Measurements from ENCODE around the gene EPHB1.
"Not testable (repeated sequence)": the region's sequence is repeated elsewhere in the genome, so short reads cannot be mapped to it uniquely, and the experiment has no call there.

The EPHB1 gene

GRCh38 chr3:135012101-135012500, 217.0 kb downstream of the EPHB1 start:
- DNase-seq = no peak

- no peak for DNase-seq
Measured at GRCh38 chr3:135013206-135013605, 218.1 kb downstream of the EPHB1 start.

DNA sequence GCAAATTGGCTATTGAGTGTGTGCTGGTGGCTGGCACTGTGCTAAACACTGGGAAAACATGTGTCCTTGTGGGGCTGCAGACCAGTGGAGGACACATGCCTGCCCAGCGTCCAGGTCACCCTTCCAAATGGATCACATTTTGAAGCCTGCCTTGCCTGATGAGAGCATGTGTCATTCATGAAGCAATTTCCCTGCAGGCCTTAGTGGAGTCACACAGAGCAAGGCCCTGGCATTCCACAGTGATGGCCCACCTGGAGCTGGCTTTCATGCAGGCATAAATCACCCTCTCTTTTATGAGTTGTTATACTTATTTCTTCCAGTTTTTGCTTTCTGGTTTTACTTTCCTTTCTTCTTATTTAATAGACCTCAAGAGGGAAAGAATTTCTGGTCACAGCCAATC, 219.5 kb downstream of the EPHB1 start:
- DNase-seq = no peak

DNA sequence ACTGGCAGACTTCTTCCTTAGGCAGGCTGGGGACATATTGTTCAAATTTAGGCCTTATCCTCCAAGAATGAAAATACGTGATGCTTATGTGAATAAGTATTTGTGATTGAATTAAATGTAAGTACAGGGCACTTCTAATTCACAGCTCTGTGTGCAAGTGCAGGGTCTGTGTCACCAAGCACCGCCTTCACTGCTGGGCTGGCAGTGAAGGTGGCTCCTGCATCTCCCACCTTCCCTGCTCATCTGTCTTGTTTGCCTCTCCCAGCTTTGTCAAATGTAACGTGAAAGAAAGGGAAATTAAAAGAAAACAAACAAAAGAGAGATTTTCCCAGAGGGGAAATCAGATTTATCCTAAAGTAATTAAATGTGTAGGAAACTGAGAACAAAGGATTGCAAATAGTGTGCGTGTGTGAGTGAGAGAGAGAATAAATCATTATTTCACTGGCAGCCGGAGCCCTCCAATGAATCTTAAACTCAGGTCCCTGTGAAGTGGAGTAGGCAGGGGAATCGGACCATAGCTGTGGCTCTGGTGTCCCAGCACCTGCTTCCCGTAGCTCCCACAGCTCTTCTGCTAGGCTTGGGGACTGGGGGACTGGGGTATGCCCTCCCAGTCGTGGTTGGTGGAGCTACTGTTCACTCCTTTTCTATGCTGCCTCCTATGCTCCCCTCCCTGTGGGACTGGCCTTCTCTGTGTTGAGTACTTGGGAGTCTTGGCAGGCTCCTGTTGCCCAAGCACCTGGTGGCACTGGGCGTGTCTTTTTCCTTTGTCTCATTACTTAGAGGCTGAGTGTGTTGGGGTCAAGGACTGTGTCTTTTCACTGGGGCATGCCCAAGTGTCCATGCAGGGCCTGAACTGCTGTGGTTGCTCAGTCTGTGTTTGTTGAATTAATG, 222.2 kb downstream of the EPHB1 start:
- DNase-seq = no peak

DNA sequence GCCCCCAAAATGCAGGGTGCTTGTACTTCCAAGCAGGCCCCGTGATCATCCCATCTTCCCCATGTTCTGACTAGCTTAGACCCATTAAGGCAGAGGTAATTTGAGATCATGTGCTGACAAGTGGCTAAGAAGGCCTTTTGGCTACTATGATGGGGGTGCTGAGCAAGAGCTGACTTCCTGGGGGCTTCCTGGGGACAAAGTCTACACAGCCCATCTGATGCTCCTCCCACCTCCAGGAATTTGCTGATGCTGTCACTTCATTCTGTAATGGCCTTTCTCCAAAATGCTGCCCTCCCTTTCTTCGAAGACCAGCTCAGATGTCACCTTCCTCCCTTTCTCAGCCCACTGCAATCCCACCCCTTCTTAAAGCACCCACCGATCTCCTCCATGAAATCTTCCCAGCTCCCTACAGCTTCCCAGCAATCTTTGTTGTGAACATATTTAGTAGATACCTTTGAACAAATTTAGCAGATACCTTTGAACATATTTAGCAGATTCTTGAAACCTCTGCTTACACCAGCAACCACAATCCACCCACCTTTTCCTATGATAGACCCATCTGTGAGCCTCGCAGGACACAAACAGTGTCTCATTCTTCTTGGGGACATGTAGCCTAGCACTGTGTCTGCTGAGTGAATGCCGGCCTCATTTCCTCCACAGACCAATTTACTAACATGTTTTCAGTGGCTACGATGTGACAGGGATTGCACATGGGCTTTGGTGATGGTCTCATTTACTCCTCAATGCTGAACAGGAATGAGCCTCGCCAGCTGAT, 223.3 kb downstream of the EPHB1 start:
- DNase-seq = no peak

- no peak for DNase-seq
Measured at GRCh38 chr3:135020181-135020580, 225.1 kb downstream of the EPHB1 start.

DNA sequence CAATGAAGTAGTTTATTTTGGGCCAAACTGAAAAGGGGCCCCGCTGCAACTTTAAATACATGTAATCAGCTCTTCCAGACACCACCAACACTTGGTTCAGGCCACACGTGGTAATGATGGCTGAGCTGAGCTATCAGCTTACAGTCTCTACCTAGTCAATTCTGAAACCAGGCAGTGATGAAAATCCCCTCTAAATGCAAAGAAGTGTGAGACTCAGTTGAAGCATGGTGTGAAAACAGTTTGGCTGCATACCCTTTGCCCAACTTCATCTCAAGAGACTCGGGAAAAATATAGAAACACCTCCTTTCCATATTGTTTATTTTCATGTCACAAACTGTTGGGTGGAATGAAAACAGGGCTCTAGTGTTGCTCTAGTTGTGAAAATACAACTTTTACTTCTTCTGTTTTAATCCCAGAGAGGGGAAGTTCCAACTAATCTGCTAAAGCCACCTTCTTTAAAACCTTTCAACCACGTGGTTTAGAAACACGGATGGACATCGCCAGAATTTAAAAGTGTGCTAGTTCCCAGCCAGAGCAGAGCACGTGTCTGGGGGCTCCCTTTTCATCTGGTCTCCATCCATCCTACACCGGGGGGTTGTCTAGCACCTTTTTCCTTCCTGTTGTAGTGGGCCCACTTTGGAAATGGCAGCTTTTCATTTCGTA, 229.1 kb downstream of the EPHB1 start:
- DNase-seq = no peak

GRCh38 chr3:135030768-135031615, 235.9 kb downstream of the EPHB1 start:
- DNase-seq = not testable (repeated sequence)

GRCh38 chr3:135033737-135034136, 238.7 kb downstream of the EPHB1 start:
- DNase-seq = no peak

- DNase-seq = no peak
Measured at GRCh38 chr3:135034291-135034768, 239.3 kb downstream of the EPHB1 start.

GRCh38 chr3:135034891-135035440, 239.9 kb downstream of the EPHB1 start:
- DNase-seq = no peak

DNA sequence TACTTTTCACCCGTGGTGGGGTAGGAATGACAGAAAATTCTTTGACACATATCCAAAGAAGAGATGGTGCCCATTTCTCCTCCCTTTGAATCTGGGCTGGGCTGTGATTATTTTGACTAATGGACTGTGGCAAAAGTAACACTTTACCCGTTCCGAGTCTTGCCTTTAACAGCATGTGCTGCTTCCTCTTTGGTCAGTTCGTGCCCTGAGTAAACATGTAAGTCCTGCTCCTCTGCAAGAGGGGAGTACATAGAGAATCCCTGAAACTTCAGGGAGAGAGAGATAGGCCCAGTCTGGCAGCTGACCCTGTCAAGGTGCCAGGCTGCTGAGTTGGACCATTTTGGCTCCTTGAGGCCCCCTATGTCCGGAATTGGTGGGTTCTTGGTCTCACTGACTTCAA, 243.1 kb downstream of the EPHB1 start:
- no peak for DNase-seq

GRCh38 chr3:135039536-135039935, 244.5 kb downstream of the EPHB1 start:
- not testable (repeated sequence) for DNase-seq

DNA sequence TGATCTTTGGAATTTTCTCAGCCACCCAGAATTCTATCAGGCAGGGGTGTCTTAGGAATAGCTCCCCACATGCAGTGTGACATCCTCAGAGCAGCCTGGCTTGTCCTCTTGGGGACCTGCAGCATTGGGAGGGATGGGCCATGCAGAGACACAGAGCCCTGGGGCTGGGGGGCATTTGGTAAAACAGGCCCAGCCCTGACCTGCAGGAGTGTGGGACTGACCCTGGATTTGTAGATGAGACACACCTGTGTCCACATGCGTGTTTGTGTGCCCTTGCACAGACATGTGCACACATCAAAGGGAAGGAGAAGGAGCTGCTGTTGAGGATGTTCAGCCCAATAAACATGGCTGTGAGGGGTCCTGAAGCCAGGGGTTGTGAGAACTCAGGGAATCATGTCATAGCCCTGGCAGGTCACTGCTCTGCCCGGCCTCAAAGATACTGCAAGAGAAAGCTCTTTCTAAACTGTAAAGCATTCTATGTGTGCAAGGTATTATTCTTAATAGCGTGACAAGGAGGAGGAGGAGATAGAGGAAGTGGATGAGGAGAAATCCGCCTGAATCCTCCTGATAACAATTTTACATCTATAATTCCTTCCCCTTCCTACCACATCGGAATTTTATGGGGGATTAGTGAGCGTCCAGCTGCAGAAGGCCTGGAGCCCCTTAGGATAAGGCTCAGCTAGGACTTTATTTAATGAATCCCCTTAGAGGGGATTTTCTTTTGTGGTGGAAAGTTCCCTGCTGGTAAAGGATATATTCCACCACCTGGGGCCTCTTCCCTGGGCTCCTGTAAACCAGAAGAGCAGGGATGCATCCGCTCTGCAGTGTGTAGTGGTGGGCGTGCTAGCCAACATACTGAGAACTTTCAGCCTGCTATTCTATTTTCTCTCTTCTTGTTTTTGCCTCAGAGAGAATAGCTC, 245.5 kb downstream of the EPHB1 start:
- DNase-seq = no peak

DNA sequence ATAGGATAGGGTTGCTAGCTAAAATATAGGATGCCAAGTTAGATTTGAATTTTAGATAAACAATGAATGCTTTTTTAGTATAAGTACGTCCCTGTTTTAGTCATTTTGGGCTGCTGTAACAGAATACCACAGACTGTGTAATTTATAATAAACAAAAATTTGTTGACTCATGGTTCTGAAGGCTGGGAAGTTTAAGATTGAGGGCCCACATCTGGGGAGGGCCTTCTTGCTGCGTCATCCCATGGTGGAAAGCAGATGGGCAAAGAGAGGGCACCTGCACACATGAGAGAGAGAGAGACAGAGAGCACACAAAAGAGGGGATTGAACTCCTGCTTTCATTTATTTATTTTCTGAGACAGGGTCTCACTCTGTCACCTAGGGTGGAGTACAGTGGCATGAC, 246.5 kb downstream of the EPHB1 start:
- no peak for DNase-seq

GRCh38 chr3:135047061-135047460, 252.0 kb downstream of the EPHB1 start:
- DNase-seq = no peak

- no peak for DNase-seq
Measured at GRCh38 chr3:135050536-135050935, 255.5 kb downstream of the EPHB1 start.

DNA sequence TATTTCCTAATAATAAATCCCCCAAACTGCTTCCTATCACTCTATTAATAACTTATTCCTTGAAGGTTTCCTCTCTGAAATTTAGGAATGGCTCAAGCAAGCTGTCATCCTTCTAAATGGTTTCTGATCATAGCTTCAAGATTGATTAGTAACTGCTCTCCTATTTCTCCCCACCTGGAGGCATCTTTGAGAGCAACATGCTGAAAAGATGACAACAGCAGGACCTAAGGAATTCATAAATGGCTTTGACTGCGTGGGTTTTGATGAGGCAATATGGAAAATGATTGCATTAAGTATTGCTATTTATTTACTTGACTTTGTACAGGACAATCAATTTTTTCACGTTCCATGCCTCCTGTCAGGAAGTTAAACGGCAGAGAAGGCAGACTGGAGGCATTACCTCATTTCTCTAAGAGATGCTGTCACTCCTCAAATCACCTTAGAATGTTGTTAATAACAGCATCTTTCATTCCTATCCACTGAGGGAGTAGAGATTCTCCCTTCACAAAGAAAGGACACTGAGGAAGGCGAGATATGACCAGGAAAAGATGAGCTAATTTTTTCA, 256.4 kb downstream of the EPHB1 start:
- DNase-seq = no peak

- no peak for DNase-seq
Measured at GRCh38 chr3:135055449-135055848, 260.4 kb downstream of the EPHB1 start.

DNA sequence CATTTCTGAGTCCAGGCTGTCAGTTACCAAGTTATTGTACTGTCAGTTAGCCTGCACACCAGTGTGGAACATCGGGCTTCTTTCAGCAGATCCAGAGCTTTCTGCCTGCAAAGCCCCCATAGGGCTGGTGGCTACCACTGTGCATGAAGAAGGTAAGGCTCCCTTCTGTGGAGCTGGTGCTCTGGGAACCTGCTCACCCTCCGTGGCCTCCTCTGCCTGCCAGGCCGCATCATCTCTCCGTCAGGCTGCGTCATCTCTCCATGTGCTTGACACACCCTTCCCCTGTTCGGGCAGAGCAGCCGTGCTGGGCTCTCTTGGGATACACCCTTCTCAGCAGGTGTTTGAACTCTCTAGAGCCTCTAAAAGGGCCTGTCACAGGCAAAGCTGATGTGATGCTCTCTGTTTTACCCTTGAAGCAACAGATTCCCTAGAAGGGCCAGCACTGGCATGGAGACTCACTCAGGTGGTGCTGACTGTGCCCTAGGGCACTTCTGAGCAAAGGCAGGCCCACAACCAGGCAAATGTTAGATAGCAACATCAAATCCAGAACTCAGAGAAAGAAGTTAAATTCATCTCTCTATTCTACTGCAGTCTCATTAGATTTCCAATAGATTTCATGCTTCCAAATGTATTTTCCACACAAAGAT, 261.1 kb downstream of the EPHB1 start:
- no peak for DNase-seq

All from Kasumi-1 (cell line).